Measurements from ENCODE around the gene BHLHE23.

Gene BHLHE23

GRCh38 chr20:63049561-63050221 is 42.9 kb upstream of the BHLHE23 start:
- no peaks in the 10 kb centered on the region for H3K4me1 ChIP-seq (ENCODE audit: low read length)
- no peaks in the 10 kb centered on the region for H3K9me3 ChIP-seq (replicated peaks; ENCODE audit: insufficient read depth, low read length)
- H3K79me2 ChIP-seq (ENCODE audit: low read length) = no peaks in the 10 kb centered on the region
- no peaks in the 10 kb centered on the region for H4K20me1 ChIP-seq (ENCODE audit: insufficient read depth, low read length)
- no peak overlapping the region for H2AFZ ChIP-seq (ENCODE audit: low read length)
- no peak overlapping the region for H3K4me3 ChIP-seq (ENCODE audit: low read length)
- no peak for DNase-seq
- no peaks in the 10 kb centered on the region for H3K36me3 ChIP-seq (replicated peaks; ENCODE audit: insufficient read depth, low read length)
- no peaks in the 10 kb centered on the region for H3F3A ChIP-seq (ENCODE audit: insufficient read depth, low read length)
- no peak for TF ChIP-seq EZH2 (optimal IDR thresholded peaks at IDR 0.05; ENCODE audit: low read depth, low read length)
- TF ChIP-seq CTCF (IDR thresholded peaks at IDR 0.05; ENCODE audit: low read length) = no peak
- no peak for TF ChIP-seq EZH2phosphoT487 (IDR thresholded peaks at IDR 0.05; ENCODE audit: low read length)
- no peak overlapping the region for H3K27ac ChIP-seq (ENCODE audit: low read length)
- no peaks in the 10 kb centered on the region for H3K9me2 ChIP-seq (replicated peaks; ENCODE audit: insufficient read depth, low read length)
- H3K27me3 ChIP-seq (replicated peaks; ENCODE audit: insufficient read depth, low read length) = peaks cover 95% of the 10 kb centered on the region
- no peak overlapping the region for H3K9ac ChIP-seq (ENCODE audit: low read length)
- no peak overlapping the region for H3K4me2 ChIP-seq (ENCODE audit: low read depth, low read length)

GRCh38 chr20:63049191-63049518 is 42.4 kb upstream of the BHLHE23 start:
- H3K9me2 ChIP-seq (replicated peaks; ENCODE audit: insufficient read depth, low read length) = no peaks in the 10 kb centered on the region
- no peak overlapping the region for H3K9ac ChIP-seq (ENCODE audit: low read length)
- no peak overlapping the region for H3K4me3 ChIP-seq (ENCODE audit: low read length)
- no peak for TF ChIP-seq CTCF (IDR thresholded peaks at IDR 0.05; ENCODE audit: low read length)
- TF ChIP-seq EZH2 (optimal IDR thresholded peaks at IDR 0.05; ENCODE audit: low read depth, low read length) = no peak
- TF ChIP-seq EZH2phosphoT487 (IDR thresholded peaks at IDR 0.05; ENCODE audit: low read length) = no peak
- H3K9me3 ChIP-seq (replicated peaks; ENCODE audit: insufficient read depth, low read length) = no peaks in the 10 kb centered on the region
- H3K4me2 ChIP-seq (ENCODE audit: low read depth, low read length) = no peak overlapping the region
- H3K36me3 ChIP-seq (replicated peaks; ENCODE audit: insufficient read depth, low read length) = no peaks in the 10 kb centered on the region
- no peaks in the 10 kb centered on the region for H3K4me1 ChIP-seq (ENCODE audit: low read length)
- H3F3A ChIP-seq (ENCODE audit: insufficient read depth, low read length) = no peaks in the 10 kb centered on the region
- DNase-seq = no peak
- no peak overlapping the region for H2AFZ ChIP-seq (ENCODE audit: low read length)
- peaks cover 95% of the 10 kb centered on the region for H3K27me3 ChIP-seq (replicated peaks; ENCODE audit: insufficient read depth, low read length)
- H3K27ac ChIP-seq (ENCODE audit: low read length) = no peak overlapping the region
- no peaks in the 10 kb centered on the region for H4K20me1 ChIP-seq (ENCODE audit: insufficient read depth, low read length)
- no peaks in the 10 kb centered on the region for H3K79me2 ChIP-seq (ENCODE audit: low read length)

- Histone ChIP-seq H3K27ac (ENCODE audit: low read length) (no peak overlapping the region), H2AFZ (ENCODE audit: low read length) (no peak overlapping the region), H3K79me2 (ENCODE audit: low read length) (no peaks in the 10 kb centered on the region), H3K4me2 (ENCODE audit: low read depth, low read length) (no peak overlapping the region), H3K4me1 (ENCODE audit: low read length) (no peaks in the 10 kb centered on the region), H3K27me3 (replicated peaks; ENCODE audit: insufficient read depth, low read length) (peaks cover 95% of the 10 kb centered on the region), H3K9me2 (replicated peaks; ENCODE audit: insufficient read depth, low read length) (no peaks in the 10 kb centered on the region), H3K36me3 (replicated peaks; ENCODE audit: insufficient read depth, low read length) (no peaks in the 10 kb centered on the region), H3K4me3 (ENCODE audit: low read length) (no peak overlapping the region), H3K9me3 (replicated peaks; ENCODE audit: insufficient read depth, low read length) (no peaks in the 10 kb centered on the region), H3K9ac (ENCODE audit: low read length) (no peak overlapping the region), H4K20me1 (ENCODE audit: insufficient read depth, low read length) (no peaks in the 10 kb centered on the region), H3F3A (ENCODE audit: insufficient read depth, low read length) (no peaks in the 10 kb centered on the region)
- DNase-seq = no peak
- no peak for TF ChIP-seq CTCF (IDR thresholded peaks at IDR 0.05; ENCODE audit: low read length)
- TF ChIP-seq EZH2phosphoT487 (IDR thresholded peaks at IDR 0.05; ENCODE audit: low read length) = no peak
- no peak for TF ChIP-seq EZH2 (optimal IDR thresholded peaks at IDR 0.05; ENCODE audit: low read depth, low read length)
Measured at GRCh38 chr20:63048516-63049190, 41.9 kb upstream of the BHLHE23 start.

All from MM.1S (cell line).